GM21529 (cell line): ENCODE data around the gene NBEAL2.

Experiments
- ATAC-seq: cut with Tn5 transposase; IDR thresholded peaks from one replicate; pipeline ENCODE4 v1.9.1; 2021; ENCODE audit not compliant: unreplicated experiment

NBEAL2 gene

GRCh38 chr3:46986782-46987310 is 7.4 kb downstream of the NBEAL2 start:
- ATAC-seq = no peak

GRCh38 chr3:46987319-46987742 is 7.9 kb downstream of the NBEAL2 start:
- peak; percentile 8 for ATAC-seq

- peak; percentile 80 for ATAC-seq
Observed at GRCh38 chr3:46987743-46988401, 8.4 kb downstream of the NBEAL2 start.

- no peak for ATAC-seq
Observed at GRCh38 chr3:46988616-46989015, 9.2 kb downstream of the NBEAL2 start.

GRCh38 chr3:46989146-46989810 is 9.8 kb downstream of the NBEAL2 start:
- no peak for ATAC-seq

- ATAC-seq = peak; percentile 50
Observed at GRCh38 chr3:46990573-46991374, 11.3 kb downstream of the NBEAL2 start.

- ATAC-seq = no peak
Observed at GRCh38 chr3:46991406-46992165, 12.1 kb downstream of the NBEAL2 start.

- ATAC-seq = no peak
Observed at GRCh38 chr3:46992231-46992630, 12.8 kb downstream of the NBEAL2 start.

- no peak for ATAC-seq
Observed at GRCh38 chr3:46993292-46993691, 13.8 kb downstream of the NBEAL2 start.

- ATAC-seq = no peak
Observed at GRCh38 chr3:46993986-46994385, 14.5 kb downstream of the NBEAL2 start.

- ATAC-seq = no peak
Observed at GRCh38 chr3:46994801-46995731, 15.6 kb downstream of the NBEAL2 start.

- ATAC-seq = no peak
Observed at GRCh38 chr3:46995901-46996562, 16.6 kb downstream of the NBEAL2 start.

GRCh38 chr3:46996689-46997452 is 17.4 kb downstream of the NBEAL2 start:
- ATAC-seq = no peak

- no peak for ATAC-seq
Observed at GRCh38 chr3:46997453-46998091, 18.1 kb downstream of the NBEAL2 start.

- ATAC-seq = no peak
Observed at GRCh38 chr3:46998121-46998851, 18.8 kb downstream of the NBEAL2 start.

GRCh38 chr3:46998852-46999515 is 19.5 kb downstream of the NBEAL2 start:
- no peak for ATAC-seq
